ENCODE results near the gene INO80B. TPM values are rescaled to one million over a fixed set of nuclear protein-coding genes. Genes with fewer than 3 reads are reported as not detected.

The INO80B gene
- total and polyA plus RNA-seq, 2 experiments from 2014 or later = 15.4 to 40.9 TPM

DNA sequence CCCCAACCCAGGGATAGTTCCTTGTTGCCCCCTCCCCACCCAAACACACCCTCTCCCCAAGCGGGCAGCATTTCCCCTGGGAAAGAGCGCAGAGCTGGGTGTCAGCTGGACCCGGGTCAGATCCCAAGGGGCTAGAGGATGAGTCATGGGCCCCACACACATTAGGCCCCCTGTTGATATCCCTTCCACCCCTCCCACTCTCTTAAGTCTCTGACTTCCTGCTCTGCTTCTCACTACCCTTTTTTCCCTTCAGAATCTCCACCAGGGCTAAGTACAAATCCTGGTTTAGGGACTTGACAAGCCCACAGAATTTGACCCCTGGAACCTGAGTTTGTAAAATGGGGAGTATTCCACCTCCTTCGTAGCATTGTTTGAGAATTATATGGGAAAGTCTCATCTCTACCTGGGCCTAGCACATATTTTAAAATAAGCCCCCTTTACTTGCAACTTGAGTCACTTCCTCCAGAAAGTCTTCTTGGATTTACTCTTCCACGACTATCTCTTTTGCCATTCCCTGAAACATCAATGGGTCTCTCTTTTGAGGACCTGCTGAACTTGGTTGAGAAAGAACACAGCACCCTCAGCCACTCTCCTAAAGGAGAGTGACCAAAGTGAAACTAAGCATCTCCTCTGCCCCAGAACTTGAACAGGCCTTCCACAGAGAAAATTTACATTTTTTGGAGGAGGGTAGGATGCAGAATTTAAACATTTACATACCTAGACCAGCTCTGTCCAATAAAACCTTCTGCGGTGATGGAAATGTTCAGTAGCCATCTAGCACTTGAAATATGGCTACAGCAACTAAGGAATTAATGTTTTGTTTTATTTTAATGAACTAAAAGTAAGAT, 17.8 kb upstream of the INO80B start:
- TF ChIP-seq, protein P1, sequence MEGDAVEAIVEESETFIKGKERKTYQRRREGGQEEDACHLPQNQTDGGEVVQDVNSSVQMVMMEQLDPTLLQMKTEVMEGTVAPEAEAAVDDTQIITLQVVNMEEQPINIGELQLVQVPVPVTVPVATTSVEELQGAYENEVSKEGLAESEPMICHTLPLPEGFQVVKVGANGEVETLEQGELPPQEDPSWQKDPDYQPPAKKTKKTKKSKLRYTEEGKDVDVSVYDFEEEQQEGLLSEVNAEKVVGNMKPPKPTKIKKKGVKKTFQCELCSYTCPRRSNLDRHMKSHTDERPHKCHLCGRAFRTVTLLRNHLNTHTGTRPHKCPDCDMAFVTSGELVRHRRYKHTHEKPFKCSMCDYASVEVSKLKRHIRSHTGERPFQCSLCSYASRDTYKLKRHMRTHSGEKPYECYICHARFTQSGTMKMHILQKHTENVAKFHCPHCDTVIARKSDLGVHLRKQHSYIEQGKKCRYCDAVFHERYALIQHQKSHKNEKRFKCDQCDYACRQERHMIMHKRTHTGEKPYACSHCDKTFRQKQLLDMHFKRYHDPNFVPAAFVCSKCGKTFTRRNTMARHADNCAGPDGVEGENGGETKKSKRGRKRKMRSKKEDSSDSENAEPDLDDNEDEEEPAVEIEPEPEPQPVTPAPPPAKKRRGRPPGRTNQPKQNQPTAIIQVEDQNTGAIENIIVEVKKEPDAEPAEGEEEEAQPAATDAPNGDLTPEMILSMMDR (IDR thresholded peaks at IDR 0.05; ENCODE audit: low read depth, low read length) = no peak
- Histone ChIP-seq H3K36me3 (peaks cover 3% of the 10 kb centered on the region), H3K4me3 (no peak overlapping the region), H3K27ac (no peak overlapping the region), H3K9me3 (ENCODE audit: low read depth) (no peaks in the 10 kb centered on the region), H3K4me1 (ENCODE audit: low read depth) (peaks cover 14% of the 10 kb centered on the region), H3K27me3 (no peaks in the 10 kb centered on the region)
- DNase-seq (ENCODE audit: low read depth in 1 of 2, low spot score in 1 of 2) = peak in 1 of 2 donors; percentile 47

DNA sequence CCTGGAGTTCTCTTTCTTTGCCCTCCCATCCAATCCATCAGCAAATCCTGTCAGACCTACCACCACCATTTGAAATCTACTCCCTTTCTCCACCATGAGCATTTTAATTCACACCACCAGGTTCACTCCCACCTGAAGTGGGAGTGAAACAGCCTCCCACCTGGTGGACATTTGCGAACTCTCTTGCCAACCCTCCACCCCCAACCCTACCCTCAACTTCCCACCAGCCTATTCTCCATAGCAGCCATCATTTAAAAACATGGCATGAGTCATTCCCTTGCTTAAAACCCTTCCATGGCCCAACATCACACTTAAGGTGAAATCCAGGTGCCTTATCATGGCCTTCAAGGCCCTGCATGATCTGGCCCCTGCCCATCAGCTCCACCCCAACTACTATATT, 16.6 kb upstream of the INO80B start:
- no peaks in the 10 kb centered on the region for H3K27me3 ChIP-seq
- H3K9me3 ChIP-seq (ENCODE audit: low read depth) = no peaks in the 10 kb centered on the region
- no peak overlapping the region for H3K4me3 ChIP-seq
- TF ChIP-seq, protein P1 (IDR thresholded peaks at IDR 0.05; ENCODE audit: low read depth, low read length) = no peak
- no peaks in the 10 kb centered on the region for H3K36me3 ChIP-seq
- no peak overlapping the region for H3K27ac ChIP-seq
- no peak for DNase-seq (ENCODE audit: low read depth in 1 of 2, low spot score in 1 of 2)
- peaks cover 14% of the 10 kb centered on the region for H3K4me1 ChIP-seq (ENCODE audit: low read depth)

DNA sequence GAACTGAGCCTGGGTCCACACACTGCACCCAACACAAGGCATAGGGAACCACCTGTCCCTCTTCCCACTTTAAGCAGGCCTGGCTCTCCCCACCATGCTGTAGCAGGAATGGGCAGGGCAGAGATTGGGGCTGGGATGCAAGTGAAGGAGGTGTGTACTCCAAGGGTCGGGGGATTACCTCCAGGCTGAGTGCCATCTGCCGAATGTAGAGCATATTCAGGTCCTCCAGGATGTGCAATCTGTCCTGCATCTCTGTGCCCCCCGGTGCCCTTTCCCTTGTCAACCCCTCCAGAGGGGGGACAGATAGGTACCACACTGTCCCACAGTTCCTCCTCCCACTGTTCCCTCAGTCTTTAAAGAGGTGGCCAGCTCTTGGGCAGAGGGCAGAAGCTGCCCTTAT, 15.5 kb upstream of the INO80B start:
- Histone ChIP-seq H3K4me1 (ENCODE audit: low read depth) (peaks cover 14% of the 10 kb centered on the region), H3K4me3 (peak overlapping the region; percentile 41), H3K36me3 (no peaks in the 10 kb centered on the region), H3K27ac (peak overlapping the region; percentile 98), H3K27me3 (no peaks in the 10 kb centered on the region), H3K9me3 (ENCODE audit: low read depth) (no peaks in the 10 kb centered on the region)
- TF ChIP-seq, protein P1 (IDR thresholded peaks at IDR 0.05; ENCODE audit: low read depth, low read length) = no peak
- no peak for DNase-seq (ENCODE audit: low read depth in 1 of 2, low spot score in 1 of 2)

DNA sequence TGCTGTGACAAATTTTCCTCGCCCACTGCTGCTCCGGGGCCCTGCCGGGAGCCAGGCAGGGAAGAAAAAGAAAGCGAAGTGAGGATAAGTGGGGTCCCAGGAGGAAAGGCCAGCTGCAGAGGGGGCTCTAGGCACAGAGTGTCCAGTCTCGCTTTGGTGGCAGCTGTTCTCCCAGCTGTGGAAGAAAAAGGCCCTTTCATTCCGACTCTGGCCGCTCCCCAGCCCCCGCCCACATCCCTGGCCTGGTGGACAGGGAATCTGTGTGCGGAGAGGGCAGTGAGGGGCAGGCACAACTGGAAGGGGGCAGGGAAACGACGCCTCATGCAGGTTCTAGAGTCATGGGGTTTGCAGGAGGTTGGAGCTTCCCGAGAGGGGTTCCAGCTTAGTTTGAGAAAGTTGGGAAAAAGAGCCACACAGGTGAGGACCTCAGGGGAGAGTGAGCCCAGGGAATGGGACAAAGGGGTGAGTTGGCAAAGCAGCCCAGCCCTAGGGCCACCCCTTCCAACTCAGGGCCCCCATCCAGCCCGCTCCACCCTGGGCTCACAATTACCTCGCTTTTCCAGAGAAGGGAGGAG, 15.0 kb upstream of the INO80B start:
- Histone ChIP-seq H3K27ac (peak overlapping the region; percentile 98), H3K4me3 (peak overlapping the region; percentile 41), H3K4me1 (ENCODE audit: low read depth) (peaks cover 14% of the 10 kb centered on the region), H3K9me3 (ENCODE audit: low read depth) (no peaks in the 10 kb centered on the region), H3K27me3 (no peaks in the 10 kb centered on the region), H3K36me3 (no peaks in the 10 kb centered on the region)
- TF ChIP-seq, protein P1 (IDR thresholded peaks at IDR 0.05; ENCODE audit: low read depth, low read length) = no peak
- DNase-seq (ENCODE audit: low read depth in 1 of 2, low spot score in 1 of 2) = peak; percentile 50 to 79

DNA sequence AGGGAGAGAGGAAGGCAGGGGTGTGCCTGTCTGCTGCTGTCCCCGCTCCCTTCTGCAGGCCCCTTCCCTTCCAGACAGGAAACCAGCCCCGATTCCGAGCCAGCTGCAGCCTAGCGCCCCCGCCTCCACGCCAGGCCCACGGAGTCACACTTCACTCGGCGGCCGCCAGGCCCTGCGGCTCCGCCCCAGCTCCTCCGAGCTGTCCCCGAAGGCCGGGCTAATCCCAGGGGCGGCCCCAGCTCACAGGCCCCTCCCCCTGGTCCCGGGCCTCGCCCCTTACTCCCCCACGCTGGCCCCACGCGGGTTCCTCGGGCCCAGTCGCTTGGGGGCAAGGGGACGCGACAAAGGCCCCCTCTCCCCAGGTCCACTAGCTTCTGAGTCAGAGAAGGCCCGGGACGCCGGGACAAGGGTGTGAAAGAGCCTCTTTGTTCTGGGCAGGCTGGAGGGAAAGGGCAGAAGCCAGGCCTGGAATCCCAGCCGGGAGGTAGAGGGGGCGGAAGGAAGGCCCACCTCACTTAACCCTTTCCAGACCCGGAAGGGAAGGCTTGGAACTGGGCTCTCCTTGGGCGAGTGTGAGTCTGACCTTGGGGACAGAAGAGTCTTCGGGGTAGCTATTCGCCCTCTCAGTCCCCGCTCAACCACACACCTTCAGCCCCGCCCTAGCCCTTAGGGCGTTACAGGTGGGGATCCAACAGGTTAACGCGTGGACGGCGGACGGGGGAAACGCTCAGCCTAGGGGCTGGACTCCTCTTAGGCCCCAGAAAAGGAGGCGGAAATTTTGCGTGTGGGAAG, 14.3 kb upstream of the INO80B start:
- Histone ChIP-seq H3K36me3 (no peaks in the 10 kb centered on the region), H3K27me3 (no peaks in the 10 kb centered on the region), H3K4me1 (ENCODE audit: low read depth) (peaks cover 14% of the 10 kb centered on the region), H3K27ac (peak overlapping the region; percentile 98), H3K9me3 (ENCODE audit: low read depth) (no peaks in the 10 kb centered on the region), H3K4me3 (peak overlapping the region; percentile 41)
- TF ChIP-seq, protein P1 (IDR thresholded peaks at IDR 0.05; ENCODE audit: low read depth, low read length) = peak; percentile 13
- DNase-seq (ENCODE audit: low read depth in 1 of 2, low spot score in 1 of 2) = peak; percentile 90 to 95
